ENCODE measurements around the gene ANKFY1. TPM values are rescaled to one million over a fixed set of nuclear protein-coding genes. Genes with fewer than 3 reads are reported as not detected.

Gene ANKFY1
- total and polyA plus RNA-seq, 2 experiments from 2014 or later: 20.1 to 24.2 TPM

- Histone ChIP-seq H3K4me3 (no peak overlapping the region), H2AFZ (no peak overlapping the region), H4K20me1 (ENCODE audit: insufficient read depth) (0 out of 2 replicates have a peak, but pooled peaks cover 3% of the 10 kb centered on the region), H3K36me3 (ENCODE audit: low read depth) (peaks cover 27% of the 10 kb centered on the region; the same call in 1 of the 2 replicates), H3K9ac (no peak overlapping the region), H3K4me1 (ENCODE audit: insufficient read depth) (no peaks in the 10 kb centered on the region), H3F3A (ENCODE audit: insufficient read depth) (no peaks in the 10 kb centered on the region), H3K79me2 (ENCODE audit: insufficient read depth) (peaks cover 74% of the 10 kb centered on the region), H3K9me3 (ENCODE audit: low read depth) (no peaks in the 10 kb centered on the region), H3K27me3 (replicated peaks; ENCODE audit: insufficient read depth) (no peaks in the 10 kb centered on the region), H3K4me2 (ENCODE audit: unreplicated experiment) (no peak overlapping the region), H3K27ac (no peak overlapping the region), H3K9me2 (ENCODE audit: insufficient read depth) (no peaks in the 10 kb centered on the region)
- DNase-seq: no peak
- TF ChIP-seq EZH2 (IDR thresholded peaks at IDR 0.05; ENCODE audit: insufficient read depth, poor library complexity, severe bottlenecking) (no peak), EZH2phosphoT487 (IDR thresholded peaks at IDR 0.05; ENCODE audit: insufficient read depth, low read depth) (no peak)
- in situ Hi-C loops (cut with MboI): no loop called here
- 94% methylated on average over 3 of the region's 3 CpGs for WGBS, 2 experiments (ENCODE audit: low coverage in 1 of 2, low lambda C conversion rate in 2 of 2, missing lambda C conversion rate in 2 of 2)
These were observed 143.4 kb downstream of the ANKFY1 start for GRCh38 chr17:4120332-4120731.

DNA sequence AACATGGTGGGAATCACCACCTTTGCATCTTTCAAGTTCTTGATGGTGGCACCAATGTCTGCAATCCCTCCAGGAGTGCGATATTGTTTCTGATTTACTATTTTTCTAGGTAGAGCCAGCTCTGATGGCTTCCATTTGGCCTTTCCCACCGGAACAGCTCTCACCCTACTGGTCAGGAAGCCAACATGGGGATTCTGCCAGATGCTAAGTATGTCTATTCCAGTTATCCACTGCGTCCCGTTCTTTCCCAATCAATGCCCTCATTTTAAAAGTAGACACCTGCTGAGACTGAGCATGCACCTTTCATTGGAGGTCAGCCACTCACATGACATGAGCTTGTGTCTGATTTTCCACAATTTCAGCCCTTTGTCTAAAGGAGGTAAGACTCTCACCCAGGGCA lies 144.5 kb downstream of the ANKFY1 start:
- Histone ChIP-seq H3K4me2 (ENCODE audit: unreplicated experiment) (no peak overlapping the region), H3F3A (ENCODE audit: insufficient read depth) (no peaks in the 10 kb centered on the region), H3K9me3 (ENCODE audit: low read depth) (no peaks in the 10 kb centered on the region), H3K27ac (no peak overlapping the region), H3K4me1 (ENCODE audit: insufficient read depth) (no peaks in the 10 kb centered on the region), H2AFZ (no peak overlapping the region), H3K4me3 (no peak overlapping the region), H3K79me2 (ENCODE audit: insufficient read depth) (peaks cover 64% of the 10 kb centered on the region), H3K27me3 (replicated peaks; ENCODE audit: insufficient read depth) (no peaks in the 10 kb centered on the region), H3K9me2 (ENCODE audit: insufficient read depth) (no peaks in the 10 kb centered on the region), H4K20me1 (ENCODE audit: insufficient read depth) (no peaks in the 10 kb centered on the region), H3K9ac (no peak overlapping the region), H3K36me3 (ENCODE audit: low read depth) (peaks cover 29% of the 10 kb centered on the region; the same call in 1 of the 2 replicates)
- WGBS, 2 experiments (ENCODE audit: low coverage in 1 of 2, low lambda C conversion rate in 2 of 2, missing lambda C conversion rate in 2 of 2): 73 to 77% methylated on average over 4 of the region's 4 CpGs
- in situ Hi-C loops (cut with MboI): no loop called here
- TF ChIP-seq EZH2 (IDR thresholded peaks at IDR 0.05; ENCODE audit: insufficient read depth, poor library complexity, severe bottlenecking) (no peak), EZH2phosphoT487 (IDR thresholded peaks at IDR 0.05; ENCODE audit: insufficient read depth, low read depth) (no peak)
- DNase-seq: no peak

- no peak for TF ChIP-seq EZH2phosphoT487 (IDR thresholded peaks at IDR 0.05; ENCODE audit: insufficient read depth, low read depth)
- no peak for TF ChIP-seq EZH2 (IDR thresholded peaks at IDR 0.05; ENCODE audit: insufficient read depth, poor library complexity, severe bottlenecking)
- DNase-seq: no peak
- Histone ChIP-seq H3K9ac (no peak overlapping the region), H3K4me1 (ENCODE audit: insufficient read depth) (no peaks in the 10 kb centered on the region), H3K4me3 (no peak overlapping the region), H3K36me3 (ENCODE audit: low read depth) (peaks cover 39% of the 10 kb centered on the region), H3K27ac (no peak overlapping the region), H3K9me3 (ENCODE audit: low read depth) (no peaks in the 10 kb centered on the region), H3K9me2 (ENCODE audit: insufficient read depth) (no peaks in the 10 kb centered on the region), H3K27me3 (replicated peaks; ENCODE audit: insufficient read depth) (no peaks in the 10 kb centered on the region), H3F3A (ENCODE audit: insufficient read depth) (no peaks in the 10 kb centered on the region), H3K4me2 (ENCODE audit: unreplicated experiment) (no peak overlapping the region), H2AFZ (no peak overlapping the region), H3K79me2 (ENCODE audit: insufficient read depth) (peaks cover 53% of the 10 kb centered on the region), H4K20me1 (ENCODE audit: insufficient read depth) (no peaks in the 10 kb centered on the region)
- 96 to 98% methylated on average over 8 of the region's 8 CpGs for WGBS, 2 experiments (ENCODE audit: low coverage in 1 of 2, low lambda C conversion rate in 2 of 2, missing lambda C conversion rate in 2 of 2)
- in situ Hi-C loops (cut with MboI): no loop called here
These were observed 145.6 kb downstream of the ANKFY1 start for GRCh38 chr17:4118015-4118743.

DNA sequence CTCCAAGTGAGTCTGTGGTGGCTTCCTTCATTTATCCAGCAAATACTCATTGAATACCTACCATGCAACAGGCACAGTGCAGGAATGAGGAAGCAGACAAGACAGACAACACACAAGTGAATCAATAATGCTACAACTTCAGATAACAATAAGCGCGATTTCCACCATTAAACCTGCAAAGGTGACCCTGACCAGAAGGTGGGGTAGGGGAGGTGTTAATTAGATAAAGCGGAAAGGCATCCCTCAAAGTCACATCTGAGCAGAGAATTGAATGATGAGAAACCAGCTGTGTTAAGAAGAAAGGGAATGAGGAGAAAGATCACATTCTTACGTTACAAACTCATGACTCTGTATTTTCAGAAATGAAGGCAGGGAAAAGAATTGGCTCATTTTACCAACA lies 147.3 kb downstream of the ANKFY1 start:
- no peaks in the 10 kb centered on the region for H3K9me2 ChIP-seq (ENCODE audit: insufficient read depth)
- H3K4me3 ChIP-seq: no peak overlapping the region
- no peak overlapping the region for H2AFZ ChIP-seq
- H3K79me2 ChIP-seq (ENCODE audit: insufficient read depth): peaks cover 42% of the 10 kb centered on the region
- no peak overlapping the region for H3K9ac ChIP-seq
- H3K4me1 ChIP-seq (ENCODE audit: insufficient read depth): no peaks in the 10 kb centered on the region
- H3K27ac ChIP-seq: no peak overlapping the region
- in situ Hi-C loops (cut with MboI): no loop called here
- H3F3A ChIP-seq (ENCODE audit: insufficient read depth): peaks cover 12% of the 10 kb centered on the region; the same call in 1 of the 2 replicates
- H3K36me3 ChIP-seq (ENCODE audit: low read depth): peaks cover 40% of the 10 kb centered on the region
- H3K9me3 ChIP-seq (ENCODE audit: low read depth): no peaks in the 10 kb centered on the region
- no peaks in the 10 kb centered on the region for H3K27me3 ChIP-seq (replicated peaks; ENCODE audit: insufficient read depth)
- no peak overlapping the region for H3K4me2 ChIP-seq (ENCODE audit: unreplicated experiment)
- TF ChIP-seq EZH2phosphoT487 (IDR thresholded peaks at IDR 0.05; ENCODE audit: insufficient read depth, low read depth): no peak
- TF ChIP-seq EZH2 (IDR thresholded peaks at IDR 0.05; ENCODE audit: insufficient read depth, poor library complexity, severe bottlenecking): no peak
- H4K20me1 ChIP-seq (ENCODE audit: insufficient read depth): no peaks in the 10 kb centered on the region
- WGBS, 2 experiments (ENCODE audit: low coverage in 1 of 2, low lambda C conversion rate in 2 of 2, missing lambda C conversion rate in 2 of 2): 76 to 82% methylated on average over 4 of the region's 4 CpGs
- DNase-seq: no peak

Small RNA genes within 50 kb of the gene (small RNA-seq; reads per million reads assigned to genes)
- gene RF00019 (ENCODE audit: low read depth, low replicate concordance): not detected

Other genes starting within 250 kb of the ANKFY1 start
- gene ZZEF1, start 120.9 kb downstream of the ANKFY1 start, total RNA-seq (2014; rRNA removed; shearing (Covaris generic)): 25.3 and 29.0 TPM in 2 replicates
- gene ZZEF1, start 120.9 kb downstream of the ANKFY1 start, polyA plus RNA-seq (2016; fragmentation: Nextera tagmentation; extraction: Ambion mirVana): 3.2 and 4.1 TPM in 2 replicates
- gene CYB5D2, start 120.8 kb downstream of the ANKFY1 start, total RNA-seq (2014; rRNA removed; shearing (Covaris generic)): 19.1 and 37.8 TPM in 2 replicates
- gene CYB5D2, start 120.8 kb downstream of the ANKFY1 start, polyA plus RNA-seq (2016; fragmentation: Nextera tagmentation; extraction: Ambion mirVana): 32.4 and 35.7 TPM in 2 replicates
- gene UBE2G1, start 102.7 kb upstream of the ANKFY1 start, total RNA-seq (2014; rRNA removed; shearing (Covaris generic)): 37.8 and 39.2 TPM in 2 replicates
- gene UBE2G1, start 102.7 kb upstream of the ANKFY1 start, polyA plus RNA-seq (2016; fragmentation: Nextera tagmentation; extraction: Ambion mirVana): 49.4 and 55.8 TPM in 2 replicates
- gene SPNS3, start 170.0 kb upstream of the ANKFY1 start, total RNA-seq (2014; rRNA removed; shearing (Covaris generic)): not detected in 2 replicates
- not detected in 2 replicates for gene SPNS3, start 170.0 kb upstream of the ANKFY1 start, polyA plus RNA-seq (2016; fragmentation: Nextera tagmentation; extraction: Ambion mirVana)
- not detected in 2 replicates for gene SPNS2, start 234.9 kb upstream of the ANKFY1 start, total RNA-seq (2014; rRNA removed; shearing (Covaris generic))
- gene SPNS2, start 234.9 kb upstream of the ANKFY1 start, polyA plus RNA-seq (2016; fragmentation: Nextera tagmentation; extraction: Ambion mirVana): 0.29 TPM in 1 of 2 replicates, not detected in the other